ENCODE data around the gene DCAF11. TPM values are rescaled to one million over a fixed set of nuclear protein-coding genes. Genes with fewer than 3 reads are reported as not detected.

Gene DCAF11
- total RNA-seq, 1 donor from 2014 or later = 63.3 TPM

DNA sequence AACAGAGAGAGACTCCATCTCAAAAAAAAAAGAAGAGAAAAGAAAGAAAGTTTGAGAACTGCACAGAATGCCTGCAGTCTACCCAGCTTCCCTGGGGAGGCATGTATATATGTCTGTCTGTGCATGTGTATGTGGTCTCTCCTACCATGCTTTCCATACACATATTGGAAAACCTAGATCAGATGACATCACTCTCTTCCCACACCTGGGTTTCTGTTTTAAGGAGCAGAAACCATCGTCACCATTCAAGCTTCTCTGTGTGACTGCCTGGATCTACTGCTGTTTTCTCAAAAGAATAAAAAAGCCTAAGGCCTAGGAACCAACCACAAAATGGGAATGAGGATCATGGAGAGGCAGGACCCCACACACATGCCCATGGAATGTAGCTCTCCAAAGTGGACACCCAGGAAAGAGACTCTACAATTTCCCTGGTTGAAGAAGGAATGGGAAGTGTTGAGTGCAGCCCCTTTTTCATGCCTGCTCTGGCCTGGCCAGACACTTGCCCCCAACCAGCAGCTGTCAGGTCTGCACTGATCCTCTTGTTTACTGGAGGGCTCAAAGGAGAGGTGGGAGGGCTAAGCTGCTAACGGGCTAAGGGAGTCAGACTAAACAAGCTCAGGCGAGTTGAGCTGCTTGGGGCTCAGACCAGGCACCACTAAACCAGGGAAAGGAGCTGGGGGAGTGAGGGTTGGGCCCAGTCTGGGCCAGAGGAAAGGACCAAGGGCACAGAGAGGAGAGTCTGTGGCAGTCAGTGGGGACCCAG is 28.2 kb upstream of the DCAF11 start:
- TF ChIP-seq CTCF (IDR thresholded peaks at IDR 0.05; ENCODE audit: insufficient read depth, low read length, poor library complexity, severe bottlenecking) = no peak
- Histone ChIP-seq H3K27me3 (ENCODE audit: control insufficient read depth, insufficient read depth, low read length) (peaks cover 17% of the 10 kb centered on the region), H3K4me3 (ENCODE audit: low read depth, low read length) (no peak overlapping the region), H3K36me3 (ENCODE audit: control insufficient read depth, insufficient read depth, low read length) (no peaks in the 10 kb centered on the region)
- no peak for DNase-seq (ENCODE audit: low read depth)

- no peak for DNase-seq (ENCODE audit: low read depth)
- H3K4me3 ChIP-seq (ENCODE audit: low read depth, low read length) = no peak overlapping the region
- no peaks in the 10 kb centered on the region for H3K36me3 ChIP-seq (ENCODE audit: control insufficient read depth, insufficient read depth, low read length)
- no peak for TF ChIP-seq CTCF (IDR thresholded peaks at IDR 0.05; ENCODE audit: insufficient read depth, low read length, poor library complexity, severe bottlenecking)
- peaks cover 11% of the 10 kb centered on the region for H3K27me3 ChIP-seq (ENCODE audit: control insufficient read depth, insufficient read depth, low read length)
Measured at GRCh38 chr14:24087004-24087403, 27.6 kb upstream of the DCAF11 start.

- Histone ChIP-seq H3K27me3 (ENCODE audit: control insufficient read depth, insufficient read depth, low read length) (peaks cover under 1% of the 10 kb centered on the region), H3K4me3 (ENCODE audit: low read depth, low read length) (no peak overlapping the region), H3K36me3 (ENCODE audit: control insufficient read depth, insufficient read depth, low read length) (no peaks in the 10 kb centered on the region)
- TF ChIP-seq CTCF (IDR thresholded peaks at IDR 0.05; ENCODE audit: insufficient read depth, low read length, poor library complexity, severe bottlenecking) = no peak
- DNase-seq (ENCODE audit: low read depth) = no peak
Measured at GRCh38 chr14:24088095-24088494, 26.5 kb upstream of the DCAF11 start.

DNA sequence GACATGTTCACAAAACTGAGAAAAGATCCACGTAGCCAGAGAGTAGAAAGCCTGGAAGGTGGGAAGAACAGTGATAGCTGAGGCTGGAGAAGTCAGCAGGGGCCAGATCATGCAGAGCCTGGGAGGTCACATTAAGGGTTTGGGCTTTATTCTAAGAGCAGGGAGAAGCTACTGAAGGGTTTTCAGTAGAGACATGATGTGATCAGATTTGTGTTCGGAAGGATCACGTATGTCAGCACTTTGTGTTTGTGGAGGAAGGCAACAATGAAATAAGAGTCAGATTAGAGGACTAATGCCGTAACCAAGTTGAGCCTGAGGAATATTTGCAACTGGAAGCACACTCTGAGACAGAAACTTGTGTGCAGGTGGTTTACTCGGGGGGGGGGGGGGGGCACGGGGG is 24.7 kb upstream of the DCAF11 start:
- no peak for DNase-seq (ENCODE audit: low read depth)
- Histone ChIP-seq H3K4me3 (ENCODE audit: low read depth, low read length) (no peak overlapping the region), H3K27me3 (ENCODE audit: control insufficient read depth, insufficient read depth, low read length) (no peaks in the 10 kb centered on the region), H3K36me3 (ENCODE audit: control insufficient read depth, insufficient read depth, low read length) (no peaks in the 10 kb centered on the region)
- TF ChIP-seq CTCF (IDR thresholded peaks at IDR 0.05; ENCODE audit: insufficient read depth, low read length, poor library complexity, severe bottlenecking) = no peak

DNA sequence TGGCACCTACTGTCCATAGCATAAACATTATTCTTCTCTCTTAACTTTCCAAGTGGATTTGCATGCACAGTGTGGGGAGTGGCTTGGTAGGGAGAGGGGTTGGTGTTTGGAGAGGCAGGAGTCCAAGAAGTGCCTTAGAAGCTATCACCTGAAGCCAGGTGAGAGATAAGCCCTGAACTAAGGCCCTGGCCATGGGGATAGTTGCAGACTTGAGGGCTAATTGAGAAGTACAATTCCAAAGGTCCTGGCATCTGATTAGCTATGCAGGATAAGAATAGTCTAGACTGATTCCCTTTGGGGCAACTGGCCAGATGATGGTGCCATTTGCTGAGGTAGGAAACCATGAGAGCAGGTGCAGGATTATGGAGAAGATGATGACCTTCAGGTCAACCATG is 22.5 kb upstream of the DCAF11 start:
- no peak for DNase-seq (ENCODE audit: low read depth)
- Histone ChIP-seq H3K27me3 (ENCODE audit: control insufficient read depth, insufficient read depth, low read length) (no peaks in the 10 kb centered on the region), H3K36me3 (ENCODE audit: control insufficient read depth, insufficient read depth, low read length) (no peaks in the 10 kb centered on the region), H3K4me3 (ENCODE audit: low read depth, low read length) (no peak overlapping the region)
- no peak for TF ChIP-seq CTCF (IDR thresholded peaks at IDR 0.05; ENCODE audit: insufficient read depth, low read length, poor library complexity, severe bottlenecking)

Measured in kidney epithelial cell (primary cell).